HCT116 (cell line): Measurements from ENCODE around the gene NHSL2.

Source experiments
- ATF3 ChIP-seq: IDR thresholded peaks from 2 replicates; pipeline ENCODE4 v1.6.1; 2012
- CEBPB ChIP-seq: IDR thresholded peaks from 2 replicates; pipeline ENCODE4 v1.6.1; 2012; ENCODE audit warnings: low read depth
- CTCF ChIP-seq, 3 experiments: fragments of 200-600 bp in 1 of 3; sonication (generic) in 1 of 3; IDR thresholded peaks in 2 of 3; conservative IDR thresholded peaks in 1 of 3; 2 replicates each; pipeline ENCODE4 v1.5.1; 2012 to 2017; ENCODE audit warnings: low read depth in 2 of 3, low read length in 2 of 3, antibody characterized with exemption in 1 of 3, borderline replicate concordance in 1 of 3, control low read depth in 1 of 3, mild to moderate bottlenecking in 1 of 3, mixed read lengths in 1 of 3, mixed run types in 1 of 3, moderate library complexity in 1 of 3; ENCODE audit not compliant: insufficient read depth in 1 of 3
- EZH2 ChIP-seq: fragments of 200-600 bp; sonication (generic); IDR thresholded peaks from 2 replicates; pipeline ENCODE4 v1.6.1; 2017; ENCODE audit warnings: antibody characterized with exemption, mixed run types
- EZH2phosphoT487 ChIP-seq: fragments of 200-600 bp; IDR thresholded peaks from 2 replicates; pipeline ENCODE4 v1.6.1; 2018; ENCODE audit warnings: antibody characterized with exemption, borderline replicate concordance
- JUND ChIP-seq: IDR thresholded peaks from 2 replicates; pipeline ENCODE4 v1.6.1; 2012
- POLR2A ChIP-seq: IDR thresholded peaks from 2 replicates; pipeline ENCODE4 v1.7.0; 2011; ENCODE audit warnings: borderline replicate concordance; ENCODE audit not compliant: insufficient read depth, insufficient read length; ENCODE audit errors: extremely low read depth
- POLR2AphosphoS5 ChIP-seq: IDR thresholded peaks from 2 replicates; pipeline ENCODE4 v1.6.1; 2011; ENCODE audit warnings: mild to moderate bottlenecking, low read depth, low read length, moderate library complexity
- RAD21 ChIP-seq: IDR thresholded peaks from 2 replicates; pipeline ENCODE4 v1.6.1; 2012; ENCODE audit warnings: low read depth, mild to moderate bottlenecking
- SIN3A ChIP-seq: IDR thresholded peaks from 2 replicates; pipeline ENCODE4 v1.6.1; 2012; ENCODE audit warnings: low read depth
- YY1 ChIP-seq: IDR thresholded peaks from 2 replicates; pipeline ENCODE4 v1.6.1; 2011; ENCODE audit warnings: low read length, low read depth, moderate library complexity, mild to moderate bottlenecking; ENCODE audit not compliant: insufficient replicate concordance; ENCODE audit errors: extremely low read depth
- ZBTB33 ChIP-seq: IDR thresholded peaks from 2 replicates; pipeline ENCODE4 v1.6.1; 2011; ENCODE audit warnings: mild to moderate bottlenecking, low read length, moderate library complexity; ENCODE audit not compliant: insufficient replicate concordance; ENCODE audit errors: extremely low read depth
- ZFX ChIP-seq: fragments of 450-650 bp; IDR thresholded peaks from 2 replicates; pipeline ENCODE4 v1.6.1; 2017

- TF ChIP-seq SIN3A = no peak
- TF ChIP-seq CTCF (IDR thresholded peaks at IDR 0.05 in 2 of 3, conservative IDR thresholded peaks at IDR 0.05 in 1 of 3; ENCODE audit: borderline replicate concordance in 1 of 3, insufficient read depth in 1 of 3, low read depth in 2 of 3, low read length in 2 of 3) = no peak
- TF ChIP-seq POLR2A = no peak
- TF ChIP-seq ATF3 = no peak
- no peak for TF ChIP-seq YY1
- no peak for TF ChIP-seq POLR2AphosphoS5
- TF ChIP-seq CEBPB = no peak
- TF ChIP-seq EZH2 = no peak
- no peak for TF ChIP-seq ZFX
- TF ChIP-seq ZBTB33 = no peak
- TF ChIP-seq EZH2phosphoT487 = no peak
- no peak for TF ChIP-seq RAD21
- TF ChIP-seq JUND = no peak
These were observed 197.4 kb downstream of the NHSL2 start for GRCh38 chrX:72107841-72108595.
